A673 (cell line): ENCODE measurements around the gene EXOSC2. TPM values are rescaled to one million over a fixed set of nuclear protein-coding genes. Genes with fewer than 3 reads are reported as not detected.
A peak's percentile ranks its signal among the peaks of the same experiment; 100 is the strongest.

Experiments
- BruUV-seq: library from RNA; stranded (reverse); fragments of 400-500 nt; replicated peaks from 2 replicates; lab custom pipeline; 2021; lab: Mats Ljungman, UMichigan
- CTCF ChIA-PET: fragments of 300-600 bp; sonication (Branson Sonifier 250); formaldehyde crosslinking; loops from one replicate; lab custom pipeline; 2022; ENCODE audit warnings: antibody characterized with exemption; lab: Charles Lee
- POLR2A ChIA-PET: fragments of 300-600 bp; sonication (Branson Sonifier 250); formaldehyde crosslinking; loops from one replicate; lab custom pipeline; 2022; ENCODE audit warnings: antibody characterized with exemption; ENCODE audit not compliant: low non-redundant PET; lab: Charles Lee
- DNase-seq: peaks from one replicate; pipeline ENCODE4 v3.0.0-alpha.2; 2015; ENCODE audit warnings: low spot score
- H3K27ac ChIP-seq: fragments of 200-600 bp; sonication (generic); 2 replicates; pipeline ENCODE4 v1.5.1; 2016; ENCODE audit warnings: mixed run types, low read depth, mild to moderate bottlenecking, mixed read lengths, antibody characterized with exemption, low read length; ENCODE audit not compliant: poor library complexity, severe bottlenecking
- H3K27me3 ChIP-seq: fragments of 200-600 bp; sonication (generic); replicated peaks from 2 replicates; pipeline ENCODE4 v1.6.1; 2017; ENCODE audit warnings: mixed run types, low read depth, mild to moderate bottlenecking, mixed read lengths, antibody characterized with exemption, low read length; ENCODE audit not compliant: insufficient read depth, poor library complexity
- H3K36me3 ChIP-seq: fragments of 200-600 bp; sonication (generic); 2 replicates; pipeline ENCODE4 v1.6.1; 2016; ENCODE audit warnings: mixed run types, mild to moderate bottlenecking, mixed read lengths, antibody characterized with exemption, low read length; ENCODE audit not compliant: insufficient read depth, poor library complexity, severe bottlenecking
- H3K4me1 ChIP-seq: fragments of 200-600 bp; sonication (generic); 2 replicates; pipeline ENCODE4 v1.6.1; 2017; ENCODE audit warnings: mixed run types, mild to moderate bottlenecking, mixed read lengths, antibody characterized with exemption, low read length; ENCODE audit not compliant: insufficient read depth, poor library complexity, severe bottlenecking
- H3K4me3 ChIP-seq: fragments of 200-600 bp; sonication (generic); 2 replicates; pipeline ENCODE4 v1.5.1; 2016; ENCODE audit warnings: low read depth, mixed run types, mild to moderate bottlenecking, mixed read lengths, low read length; ENCODE audit not compliant: poor library complexity, severe bottlenecking
- H3K9me3 ChIP-seq: fragments of 200-600 bp; sonication (generic); 2 replicates; pipeline ENCODE4 v1.6.1; 2016; ENCODE audit warnings: mixed run types, low read depth, mild to moderate bottlenecking, mixed read lengths, antibody characterized with exemption, low read length; ENCODE audit not compliant: poor library complexity, severe bottlenecking
- CTCF ChIP-seq: fragments of 300-800, 200-600 bp; sonication (generic); conservative IDR thresholded peaks from 2 replicates; pipeline ENCODE4 v1.5.1; 2017; ENCODE audit warnings: low read depth, mild to moderate bottlenecking, antibody characterized with exemption, low read length, moderate library complexity, mixed read lengths
- EZH2 ChIP-seq: fragments of 200-600 bp; sonication (generic); IDR thresholded peaks from 2 replicates; pipeline ENCODE4 v1.6.1; 2017; ENCODE audit warnings: borderline replicate concordance, low read depth, mild to moderate bottlenecking, mixed read lengths, antibody characterized with exemption, low read length; ENCODE audit not compliant: poor library complexity, severe bottlenecking
- intact Hi-C: fragments of 100-400 bp; cut with micrococcal nuclease; formaldehyde crosslinking; loops from one replicate; pipeline ENCODE4 v1.10.0; 2022; ENCODE audit not compliant: unreplicated experiment
- total RNA-seq: library from RNA; stranded (reverse); gene quantifications from 2 replicates; pipeline ENCODE4 v1.2.3, GENCODE V29; 2021

Gene EXOSC2
- total RNA-seq, 1 experiment from 2014 or later, result 109 TPM

- ChIA-PET CTCF (no interaction called here), POLR2A (no interaction called here)
- Histone ChIP-seq H3K9me3 (no peaks in the 10 kb centered on the region), H3K4me3 (no peak overlapping the region), H3K27ac (no peak overlapping the region), H3K36me3 (no peaks in the 10 kb centered on the region), H3K4me1 (no peaks in the 10 kb centered on the region), H3K27me3 (peaks cover 50% of the 10 kb centered on the region)
- no peak for TF ChIP-seq CTCF
- no peak for TF ChIP-seq EZH2
- no peak for DNase-seq
- intact Hi-C loops, result no loop called here
- BruUV-seq, result no TSS peak
Observed at GRCh38 chr9:130654879-130655278, 38.7 kb upstream of the EXOSC2 start.

GRCh38 chr9:130658893-130659698 lies 34.5 kb upstream of the EXOSC2 start:
- POLR2A ChIA-PET, result no interaction called here
- peaks cover 89% of the 10 kb centered on the region for H3K27me3 ChIP-seq
- no peaks in the 10 kb centered on the region for H3K9me3 ChIP-seq
- DNase-seq, result no peak
- no peaks in the 10 kb centered on the region for H3K36me3 ChIP-seq
- H3K4me1 ChIP-seq, result peaks cover 16% of the 10 kb centered on the region
- CTCF ChIA-PET, result no interaction called here
- H3K27ac ChIP-seq, result no peak overlapping the region
- no peak for TF ChIP-seq EZH2
- no peak for TF ChIP-seq CTCF
- no peak overlapping the region for H3K4me3 ChIP-seq
- intact Hi-C loops, result no loop called here
- no TSS peak for BruUV-seq

- no TSS peak for BruUV-seq
- peaks cover 96% of the 10 kb centered on the region for H3K27me3 ChIP-seq
- ChIA-PET POLR2A (no interaction called here), CTCF (interaction anchor here (0.6 kb wide), 1 partner anchor 228 kb away, joined by 3 read pairs; no protein-coding TSS in a partner anchor)
- H3K27ac ChIP-seq, result no peak overlapping the region
- DNase-seq, result no peak
- H3K9me3 ChIP-seq, result no peaks in the 10 kb centered on the region
- H3K4me1 ChIP-seq, result peaks cover 20% of the 10 kb centered on the region
- TF ChIP-seq EZH2 (peak; percentile 100), CTCF (no peak)
- no peak overlapping the region for H3K4me3 ChIP-seq
- H3K36me3 ChIP-seq, result no peaks in the 10 kb centered on the region
- intact Hi-C loops, result no loop called here
Observed at GRCh38 chr9:130659699-130660248, 33.8 kb upstream of the EXOSC2 start.
